NCI-H1436 (cell line): ENCODE data around the gene KRTAP7-1.

ENCODE experiments used
- DNase-seq: peaks from one replicate; lab custom pipeline; 2025; lab: John Stamatoyannopoulos, UW

Gene KRTAP7-1

DNA sequence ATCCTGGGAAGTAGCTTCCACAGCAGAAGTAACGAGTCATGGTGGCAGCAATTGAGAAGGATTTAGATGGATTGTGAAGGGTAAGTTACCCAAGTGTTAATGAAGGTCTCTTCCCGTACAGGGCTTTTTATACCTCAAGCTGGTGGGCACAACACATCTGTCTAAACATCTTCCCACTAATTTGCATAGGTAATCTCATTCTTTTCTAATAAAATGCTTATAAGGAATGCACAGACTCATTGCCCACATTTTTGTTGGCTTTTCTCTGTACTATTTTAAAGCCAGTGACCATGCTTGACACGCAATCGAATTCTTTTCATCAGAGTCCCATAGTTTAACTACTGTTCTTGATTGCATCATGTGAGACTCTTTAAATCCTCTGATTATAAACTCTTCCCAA, at the start of gene KRTAP7-1:
KRTAP7-1 (minus strand) TSS at position 101 of the 400 bp plus-strand sequence; CDS start at position 40, 61 bp downstream.
- DNase-seq = no peak

- no peak for DNase-seq
Measured at GRCh38 chr21:30874526-30874925, 45.0 kb upstream of the KRTAP7-1 start.

DNA sequence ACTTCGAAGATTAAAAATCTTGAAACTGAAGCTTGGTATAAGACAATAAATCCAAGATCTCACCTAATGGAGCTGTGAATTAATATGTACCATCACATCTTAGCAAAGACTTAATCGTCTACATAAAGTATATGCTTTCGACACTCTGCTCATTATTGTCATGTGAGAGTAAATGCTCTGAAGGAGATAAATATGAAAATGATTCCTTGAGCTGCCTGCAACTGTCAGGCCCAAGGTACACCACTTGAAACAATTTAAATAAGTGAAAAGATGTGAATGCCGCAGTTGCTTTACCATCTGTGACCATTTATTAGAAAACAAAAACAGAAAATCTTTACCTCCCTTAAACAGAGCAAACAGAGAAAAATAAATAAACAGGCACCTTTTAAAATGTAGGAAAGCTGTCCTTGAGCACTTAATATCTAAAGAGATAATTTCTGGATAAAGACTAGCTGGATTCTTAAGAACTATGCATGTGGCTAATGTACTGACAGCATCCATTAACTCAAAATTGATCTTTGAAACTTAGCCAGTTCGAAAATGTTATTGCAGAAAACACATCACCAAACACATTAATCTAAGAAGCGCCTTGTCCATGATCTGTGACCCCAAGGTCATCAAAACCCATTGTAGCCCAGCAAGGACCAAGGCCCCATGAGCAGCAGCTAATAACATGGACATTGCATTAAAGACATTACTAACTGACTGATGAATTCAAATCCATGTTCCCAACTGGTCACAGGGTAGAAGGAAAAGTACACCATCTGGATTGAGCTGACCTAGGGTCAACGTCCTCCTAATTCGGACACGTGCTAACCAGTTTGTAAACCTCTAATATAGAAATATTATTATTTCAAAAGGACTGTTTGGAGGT, 18.3 kb upstream of the KRTAP7-1 start:
- no peak for DNase-seq

GRCh38 chr21:30842990-30843389, 13.4 kb upstream of the KRTAP7-1 start:
- DNase-seq = no peak

GRCh38 chr21:30839304-30839703, 9.7 kb upstream of the KRTAP7-1 start:
- no peak for DNase-seq

GRCh38 chr21:30838536-30838935, 9.0 kb upstream of the KRTAP7-1 start:
- DNase-seq = no peak

DNA sequence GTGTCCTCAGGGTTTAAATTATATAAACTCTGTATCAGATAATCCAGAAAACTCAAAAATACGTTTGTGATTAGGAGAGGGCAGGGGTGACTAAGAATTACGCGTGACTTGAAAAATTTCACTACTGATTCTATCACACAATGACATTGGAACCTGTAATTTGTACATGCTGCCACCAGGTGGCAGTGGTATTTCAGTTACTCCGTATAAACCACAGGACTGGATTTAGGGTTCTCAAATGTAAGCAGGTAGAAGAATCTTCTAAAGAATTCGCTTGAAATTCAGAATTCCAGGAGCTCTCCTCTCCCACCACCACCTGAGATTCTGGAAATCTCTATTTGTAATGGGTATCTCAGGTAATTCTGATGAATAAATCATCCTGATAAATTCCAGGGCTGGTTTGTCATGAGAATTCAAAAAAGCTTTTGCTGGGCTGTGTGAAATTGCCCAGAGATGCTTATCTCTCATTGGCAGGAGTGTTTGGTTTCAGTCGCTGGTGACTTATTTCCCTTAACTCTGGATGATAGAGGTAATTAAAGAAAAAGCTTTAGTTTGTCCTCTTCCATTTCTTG, 1.7 kb upstream of the KRTAP7-1 start:
- DNase-seq = no peak

DNA sequence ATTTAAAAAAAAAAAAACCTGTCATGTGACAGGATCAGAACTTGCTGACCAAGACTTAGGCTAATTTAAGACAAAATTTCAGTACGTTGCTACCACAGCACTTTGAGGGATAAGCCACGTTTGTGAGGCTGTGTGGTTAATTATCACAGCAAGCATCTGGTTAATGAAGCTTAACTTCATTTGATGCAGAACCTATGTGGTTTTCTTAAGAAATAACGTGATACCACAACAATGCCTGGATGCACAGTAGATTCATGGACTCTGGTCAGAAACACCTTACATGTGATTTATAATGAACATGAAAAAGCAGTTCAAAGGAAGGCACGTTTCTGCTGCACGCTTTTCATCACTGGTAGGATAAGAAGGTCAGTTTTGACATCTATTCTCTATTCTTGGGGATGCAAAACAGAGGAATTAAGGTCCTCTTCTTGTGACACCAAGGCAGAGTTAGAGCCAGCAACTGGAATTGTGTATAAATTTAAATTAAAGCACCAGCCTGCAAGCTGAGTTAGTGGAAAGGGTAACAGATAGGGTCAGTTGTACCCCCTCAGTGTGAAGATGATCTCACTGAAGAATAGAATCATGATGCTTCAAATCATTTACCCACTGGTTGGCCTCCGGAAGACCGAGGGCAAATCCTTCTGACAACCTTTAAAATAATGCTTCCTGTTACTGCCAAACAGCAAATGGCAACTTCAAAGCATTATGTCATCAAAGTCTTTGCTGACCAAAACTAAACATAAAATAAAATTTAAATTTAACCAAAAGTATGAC, 10.5 kb downstream of the KRTAP7-1 start:
- no peak for DNase-seq

GRCh38 chr21:30813174-30813573, 16.4 kb downstream of the KRTAP7-1 start, which contains the start of gene KRTAP8-1:
TSS of gene KRTAP8-1 (minus strand) at chr21:30813274. CDS start at chr21:30813220, 54 bp downstream.
- DNase-seq = no peak

GRCh38 chr21:30800605-30801004, 29.0 kb downstream of the KRTAP7-1 start:
- DNase-seq = no peak

DNA sequence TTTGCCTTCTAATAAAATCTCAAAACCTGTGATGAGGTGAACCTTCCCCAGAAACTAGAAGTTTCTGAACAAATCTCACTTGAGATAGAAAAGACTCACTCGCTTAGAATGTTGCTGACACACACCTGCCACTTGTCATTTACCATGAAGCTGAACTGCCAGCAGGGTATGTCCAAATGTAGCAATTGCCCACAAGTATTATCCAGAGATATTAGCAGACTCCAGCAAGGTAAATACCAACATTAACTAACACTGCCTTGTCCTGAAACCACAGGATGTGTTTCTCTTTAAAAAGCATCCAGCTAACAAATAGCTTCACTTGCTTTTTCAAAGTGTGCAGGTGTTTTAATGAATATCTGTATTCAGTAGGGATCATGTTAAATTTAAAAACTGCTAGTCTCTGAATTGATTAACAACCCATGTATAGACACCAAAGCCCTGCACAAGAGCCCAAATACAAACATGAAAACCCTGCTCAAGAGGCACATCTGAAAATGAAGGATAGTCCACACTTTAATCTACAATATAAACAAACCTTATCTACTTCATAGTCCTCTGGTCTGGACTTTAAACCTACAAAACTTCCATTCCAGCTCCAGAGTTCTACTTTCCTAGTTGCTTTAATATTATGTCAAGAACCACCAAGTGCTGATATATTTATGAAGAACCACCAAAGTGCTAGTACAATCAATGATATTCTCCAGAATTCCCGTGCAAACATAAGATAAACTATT, 35.8 kb downstream of the KRTAP7-1 start:
- DNase-seq = no peak

DNA sequence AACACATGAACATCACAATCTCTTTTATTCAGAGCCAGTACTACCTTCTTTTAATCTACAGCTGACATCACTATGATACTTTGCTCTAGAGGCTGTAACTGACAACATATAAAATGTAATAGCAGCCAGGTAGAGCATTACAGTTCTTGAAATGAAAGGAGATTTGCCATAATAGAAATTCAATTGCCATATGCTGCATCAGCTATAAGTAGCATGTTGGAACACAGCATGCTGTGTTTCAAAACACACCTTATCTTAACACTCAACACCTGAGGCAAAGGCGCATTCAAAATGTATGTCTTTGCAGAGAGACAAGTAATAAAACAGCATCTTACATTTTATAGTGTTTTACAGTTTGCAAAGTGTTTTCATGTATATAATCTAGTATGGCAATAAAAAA, 50.3 kb downstream of the KRTAP7-1 start:
- DNase-seq = no peak
